ENCODE data around the gene SRL.

SRL gene

DNA sequence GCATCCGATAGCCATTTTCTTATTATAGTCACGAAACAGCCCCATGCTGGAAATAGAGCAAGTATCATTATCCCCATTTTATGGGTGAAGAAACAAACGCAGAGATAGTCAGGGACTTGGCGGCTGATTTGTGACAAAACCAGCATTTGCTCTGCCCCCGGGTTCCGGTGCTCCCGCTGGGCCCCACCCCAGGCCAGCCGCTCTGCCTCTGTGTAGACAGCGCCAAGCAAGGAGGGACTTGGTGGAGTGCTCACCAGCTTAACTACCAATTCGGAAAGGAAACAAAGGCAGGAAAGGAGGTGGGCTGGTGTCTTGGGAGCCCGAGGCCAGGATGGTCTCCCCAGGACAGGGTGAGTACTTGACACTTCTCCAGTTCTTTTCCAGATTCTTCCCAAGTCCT is 10.0 kb downstream of the SRL start:
- Histone ChIP-seq H3K4me1 (peaks cover 0 to 17% (median 9%) of the 10 kb centered on the region in 4 donors), H3K36me3 (no peaks in the 10 kb centered on the region), H3K9me3 (no peaks in the 10 kb centered on the region), H3K27ac (no peak overlapping the region), H3K27me3 (no peaks in the 10 kb centered on the region), H3K4me3 (no peak overlapping the region)
- intact Hi-C loops (cut with DNase I; ENCODE audit: low total_unique reads), result no loop called here
- TF ChIP-seq, protein P1, sequence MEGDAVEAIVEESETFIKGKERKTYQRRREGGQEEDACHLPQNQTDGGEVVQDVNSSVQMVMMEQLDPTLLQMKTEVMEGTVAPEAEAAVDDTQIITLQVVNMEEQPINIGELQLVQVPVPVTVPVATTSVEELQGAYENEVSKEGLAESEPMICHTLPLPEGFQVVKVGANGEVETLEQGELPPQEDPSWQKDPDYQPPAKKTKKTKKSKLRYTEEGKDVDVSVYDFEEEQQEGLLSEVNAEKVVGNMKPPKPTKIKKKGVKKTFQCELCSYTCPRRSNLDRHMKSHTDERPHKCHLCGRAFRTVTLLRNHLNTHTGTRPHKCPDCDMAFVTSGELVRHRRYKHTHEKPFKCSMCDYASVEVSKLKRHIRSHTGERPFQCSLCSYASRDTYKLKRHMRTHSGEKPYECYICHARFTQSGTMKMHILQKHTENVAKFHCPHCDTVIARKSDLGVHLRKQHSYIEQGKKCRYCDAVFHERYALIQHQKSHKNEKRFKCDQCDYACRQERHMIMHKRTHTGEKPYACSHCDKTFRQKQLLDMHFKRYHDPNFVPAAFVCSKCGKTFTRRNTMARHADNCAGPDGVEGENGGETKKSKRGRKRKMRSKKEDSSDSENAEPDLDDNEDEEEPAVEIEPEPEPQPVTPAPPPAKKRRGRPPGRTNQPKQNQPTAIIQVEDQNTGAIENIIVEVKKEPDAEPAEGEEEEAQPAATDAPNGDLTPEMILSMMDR (IDR thresholded peaks at IDR 0.05), result no peak
- DNase-seq, result no peak

DNA sequence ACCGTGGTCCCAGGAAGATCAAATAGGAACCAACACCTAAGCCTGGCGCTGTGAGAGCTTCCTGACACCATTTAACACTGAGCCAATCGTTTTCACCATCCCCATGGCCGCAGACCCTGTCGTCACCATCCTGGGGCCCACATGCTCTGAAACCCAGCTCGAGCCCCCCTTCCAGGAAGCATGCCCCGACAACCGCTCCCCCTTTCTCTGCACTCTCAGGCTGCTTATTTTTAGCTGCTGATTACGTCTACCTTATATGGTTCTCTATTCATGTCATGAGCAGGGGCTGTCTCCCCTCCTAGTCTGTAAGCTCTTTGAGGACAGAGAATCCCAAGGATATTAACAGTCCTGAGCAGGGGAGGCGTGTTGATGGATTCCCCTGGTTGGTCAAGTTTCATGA is 10.5 kb downstream of the SRL start:
- no peak for DNase-seq
- no peaks in the 10 kb centered on the region for H3K27me3 ChIP-seq
- no peaks in the 10 kb centered on the region for H3K36me3 ChIP-seq
- no peak overlapping the region for H3K27ac ChIP-seq
- TF ChIP-seq, protein P1 (IDR thresholded peaks at IDR 0.05), result no peak
- H3K4me3 ChIP-seq, result no peak overlapping the region
- intact Hi-C loops (cut with DNase I; ENCODE audit: low total_unique reads), result no loop called here
- H3K9me3 ChIP-seq, result no peaks in the 10 kb centered on the region
- peaks cover 0 to 17% (median 9%) of the 10 kb centered on the region in 4 donors for H3K4me1 ChIP-seq

DNA sequence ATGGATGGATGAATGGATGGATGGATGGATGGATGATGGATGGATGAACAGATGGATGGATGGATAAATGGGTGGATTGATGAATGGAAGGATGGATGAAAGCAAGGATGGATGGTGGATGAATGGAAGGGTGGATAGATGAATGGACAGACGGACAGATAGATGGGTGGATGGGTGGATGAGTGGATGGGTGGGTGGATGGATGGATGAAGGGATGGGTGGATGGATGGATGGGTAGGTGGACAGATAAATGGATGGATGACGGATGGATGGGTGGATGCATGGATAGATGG is 14.9 kb downstream of the SRL start:
- TF ChIP-seq, protein P1 (IDR thresholded peaks at IDR 0.05), result no peak
- H3K36me3 ChIP-seq, result no peaks in the 10 kb centered on the region
- no peaks in the 10 kb centered on the region for H3K4me1 ChIP-seq
- intact Hi-C loops (cut with DNase I; ENCODE audit: low total_unique reads), result no loop called here
- H3K4me3 ChIP-seq, result no peak overlapping the region
- no peak for DNase-seq
- no peaks in the 10 kb centered on the region for H3K9me3 ChIP-seq
- H3K27ac ChIP-seq, result no peak overlapping the region
- H3K27me3 ChIP-seq, result no peaks in the 10 kb centered on the region

DNA sequence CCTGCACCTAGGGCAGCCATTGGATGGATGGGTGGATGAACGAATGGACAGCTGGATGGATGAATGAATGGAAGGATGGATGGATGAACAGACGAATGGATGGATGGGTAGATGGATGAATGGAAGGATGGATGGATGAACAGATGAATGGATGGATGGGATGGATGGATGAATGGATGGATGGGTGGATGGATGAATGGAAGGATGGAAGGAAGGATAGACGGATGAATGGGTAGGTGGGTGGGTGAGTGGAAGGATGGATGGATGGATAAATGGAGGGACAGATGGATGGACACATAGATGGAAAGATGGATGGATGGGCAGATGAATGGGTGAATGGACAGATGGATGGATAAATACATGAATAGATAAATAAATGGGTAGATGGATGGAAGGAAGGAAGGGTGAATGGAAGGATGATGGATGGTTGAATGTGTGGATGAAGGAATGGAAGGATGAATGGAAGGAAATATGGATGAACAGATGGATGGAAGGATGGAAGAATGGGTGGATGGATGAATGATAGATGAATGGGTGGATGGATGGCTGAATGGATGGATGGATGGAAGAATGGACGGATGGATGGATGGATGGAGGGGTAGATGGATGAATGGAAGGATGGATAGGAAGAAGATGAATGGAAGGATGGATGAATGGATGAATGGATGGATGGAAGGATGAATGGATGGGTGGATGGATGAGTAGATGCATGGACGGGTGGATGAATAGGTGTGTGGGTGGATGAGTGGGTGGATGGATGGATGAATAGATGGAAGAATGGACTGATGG is 15.4 kb downstream of the SRL start:
- Histone ChIP-seq H3K27me3 (no peaks in the 10 kb centered on the region), H3K27ac (no peak overlapping the region), H3K36me3 (no peaks in the 10 kb centered on the region), H3K4me3 (no peak overlapping the region), H3K4me1 (no peaks in the 10 kb centered on the region), H3K9me3 (no peaks in the 10 kb centered on the region)
- TF ChIP-seq, protein P1 (IDR thresholded peaks at IDR 0.05), result no peak
- intact Hi-C loops (cut with DNase I; ENCODE audit: low total_unique reads), result no loop called here
- no peak for DNase-seq

DNA sequence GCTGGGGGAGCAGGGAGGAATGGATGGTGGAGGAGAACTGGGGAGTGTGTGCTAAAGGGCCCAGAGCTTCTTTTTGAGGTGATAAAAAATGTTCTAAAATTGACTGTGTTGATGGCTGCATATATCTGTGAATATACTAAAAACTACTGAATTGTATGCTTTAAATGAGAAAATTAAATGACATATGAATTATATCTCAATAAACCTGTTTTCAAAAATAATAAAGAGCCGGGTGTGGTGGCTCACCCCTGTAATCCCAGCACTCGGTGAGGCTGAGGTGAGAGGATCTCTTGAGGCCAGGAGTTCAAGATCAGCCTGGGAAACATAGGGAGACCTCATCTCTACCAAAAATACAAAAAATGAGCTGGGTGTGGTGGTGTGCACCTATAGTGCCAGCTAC is 16.8 kb downstream of the SRL start:
- H3K36me3 ChIP-seq, result no peaks in the 10 kb centered on the region
- intact Hi-C loops (cut with DNase I; ENCODE audit: low total_unique reads), result no loop called here
- TF ChIP-seq, protein P1 (IDR thresholded peaks at IDR 0.05), result no peak
- no peaks in the 10 kb centered on the region for H3K9me3 ChIP-seq
- DNase-seq, result no peak
- H3K27ac ChIP-seq, result no peak overlapping the region
- no peaks in the 10 kb centered on the region for H3K4me1 ChIP-seq
- no peaks in the 10 kb centered on the region for H3K27me3 ChIP-seq
- no peak overlapping the region for H3K4me3 ChIP-seq

DNA sequence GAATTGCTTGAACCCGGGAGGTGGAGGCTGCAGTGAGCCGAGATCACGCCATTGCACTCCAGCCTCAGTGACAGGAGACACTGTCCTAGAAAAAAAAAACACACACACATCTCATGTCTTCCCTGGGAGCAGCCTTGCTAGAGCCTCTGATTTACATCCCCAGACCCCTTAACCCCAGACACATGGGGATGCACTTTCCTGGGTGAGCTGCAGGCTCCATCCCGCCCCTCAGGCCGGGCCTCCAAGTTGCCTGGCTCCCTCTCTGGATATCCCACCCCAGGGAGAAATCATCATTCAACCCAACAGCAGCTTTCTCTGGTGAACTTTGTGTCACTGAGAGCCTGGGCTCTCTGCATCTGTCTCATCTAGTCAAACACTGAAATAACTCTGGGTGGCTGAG is 21.5 kb downstream of the SRL start:
- Histone ChIP-seq H3K27me3 (no peaks in the 10 kb centered on the region), H3K4me1 (peaks cover 0 to 35% (median 31%) of the 10 kb centered on the region in 4 donors), H3K4me3 (no peak overlapping the region), H3K36me3 (no peaks in the 10 kb centered on the region), H3K9me3 (no peaks in the 10 kb centered on the region), H3K27ac (no peak overlapping the region)
- TF ChIP-seq, protein P1 (IDR thresholded peaks at IDR 0.05), result no peak
- intact Hi-C loops (cut with DNase I; ENCODE audit: low total_unique reads), result no loop called here
- no peak for DNase-seq

Data from tibial artery (tissue), 4 donors.